Lower leg skin (tissue), 3 donors: ENCODE results near the gene CDHR3.

Experiments
- CTCF ChIP-seq, 3 donors: fragments of 450-650 bp; IDR thresholded peaks; one replicate each; pipeline ENCODE4 v1.5.1; 2016; ENCODE audit warnings: antibody characterized with exemption in 3 of 3, mild to moderate bottlenecking in 3 of 3, moderate library complexity in 2 of 3
- POLR2A ChIP-seq, 2 donors: fragments of 450-650 bp; IDR thresholded peaks; one replicate each; pipeline ENCODE4 v1.6.1; 2016 to 2017; ENCODE audit warnings: antibody characterized with exemption in 2 of 2, mild to moderate bottlenecking in 1 of 2, moderate library complexity in 1 of 2

DNA sequence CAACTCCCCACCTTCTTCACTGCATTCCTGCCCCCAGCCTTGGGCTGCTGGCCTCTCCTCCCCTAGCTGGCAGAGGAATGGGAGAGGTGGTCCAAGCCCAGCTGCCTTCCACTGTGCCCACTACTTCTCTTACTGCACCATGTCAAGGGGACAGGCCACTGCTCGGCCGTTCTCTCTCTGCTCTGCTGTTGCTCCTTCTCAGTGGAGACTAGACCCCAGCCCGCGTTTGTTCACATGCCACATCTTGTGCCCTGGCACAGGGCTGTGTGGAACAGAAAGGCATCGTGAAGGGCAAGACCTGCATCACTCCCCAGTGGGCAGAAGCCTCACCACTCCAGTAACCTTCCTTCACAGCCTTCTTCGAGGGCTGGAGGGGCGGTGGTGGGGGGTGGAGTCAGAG lies 711 bp upstream of the CDHR3 start:
- TF ChIP-seq CTCF (IDR thresholded peaks at IDR 0.05) (no peak), POLR2A (IDR thresholded peaks at IDR 0.05) (no peak)
